Lower leg skin (tissue), 3 donors: ENCODE results near the gene TM4SF1.

Source experiments
- CTCF ChIP-seq, 3 donors: fragments of 450-650 bp; IDR thresholded peaks; one replicate each; pipeline ENCODE4 v1.5.1; 2016; ENCODE audit warnings: antibody characterized with exemption in 3 of 3, mild to moderate bottlenecking in 3 of 3, moderate library complexity in 2 of 3
- POLR2A ChIP-seq, 2 donors: fragments of 450-650 bp; IDR thresholded peaks; one replicate each; pipeline ENCODE4 v1.6.1; 2016 to 2017; ENCODE audit warnings: antibody characterized with exemption in 2 of 2, mild to moderate bottlenecking in 1 of 2, moderate library complexity in 1 of 2

GRCh38 chr3:149382101-149382467 is 4.6 kb upstream of the TM4SF1 start:
- TF ChIP-seq CTCF (IDR thresholded peaks at IDR 0.05) (no peak), POLR2A (IDR thresholded peaks at IDR 0.05) (no peak)
